Measurements from ENCODE around the gene OR2T1.

DNA sequence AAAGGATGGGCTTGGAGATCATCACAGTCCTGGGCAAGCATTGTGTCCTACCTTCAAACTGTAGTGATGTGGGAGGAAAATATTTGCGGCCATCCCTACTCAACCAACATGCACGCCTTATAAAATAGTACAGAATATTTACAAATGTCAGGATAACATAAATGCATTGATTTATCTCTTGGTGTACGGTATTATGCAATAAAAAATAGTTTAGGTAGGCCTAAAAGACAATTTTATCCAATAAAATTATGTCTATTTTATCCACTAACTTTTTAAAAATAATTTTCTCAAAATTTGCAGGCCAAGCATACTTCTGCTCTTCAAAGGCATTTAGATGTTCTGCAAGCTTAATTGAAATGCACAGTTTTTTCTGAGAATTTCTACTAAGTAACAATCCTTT is at the start of gene OR2T1:
- TF ChIP-seq, protein P1, sequence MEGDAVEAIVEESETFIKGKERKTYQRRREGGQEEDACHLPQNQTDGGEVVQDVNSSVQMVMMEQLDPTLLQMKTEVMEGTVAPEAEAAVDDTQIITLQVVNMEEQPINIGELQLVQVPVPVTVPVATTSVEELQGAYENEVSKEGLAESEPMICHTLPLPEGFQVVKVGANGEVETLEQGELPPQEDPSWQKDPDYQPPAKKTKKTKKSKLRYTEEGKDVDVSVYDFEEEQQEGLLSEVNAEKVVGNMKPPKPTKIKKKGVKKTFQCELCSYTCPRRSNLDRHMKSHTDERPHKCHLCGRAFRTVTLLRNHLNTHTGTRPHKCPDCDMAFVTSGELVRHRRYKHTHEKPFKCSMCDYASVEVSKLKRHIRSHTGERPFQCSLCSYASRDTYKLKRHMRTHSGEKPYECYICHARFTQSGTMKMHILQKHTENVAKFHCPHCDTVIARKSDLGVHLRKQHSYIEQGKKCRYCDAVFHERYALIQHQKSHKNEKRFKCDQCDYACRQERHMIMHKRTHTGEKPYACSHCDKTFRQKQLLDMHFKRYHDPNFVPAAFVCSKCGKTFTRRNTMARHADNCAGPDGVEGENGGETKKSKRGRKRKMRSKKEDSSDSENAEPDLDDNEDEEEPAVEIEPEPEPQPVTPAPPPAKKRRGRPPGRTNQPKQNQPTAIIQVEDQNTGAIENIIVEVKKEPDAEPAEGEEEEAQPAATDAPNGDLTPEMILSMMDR (IDR thresholded peaks at IDR 0.05) = no peak
- TF ChIP-seq POLR2A (IDR thresholded peaks at IDR 0.05) (no peak), EP300 (IDR thresholded peaks at IDR 0.05) (no peak)

All from tibial nerve (tissue), 4 donors.